Neural progenitor cell (in vitro differentiated cells): ENCODE data around the gene LRRC56. TPM values are rescaled to one million over a fixed set of nuclear protein-coding genes. Genes with fewer than 3 reads are reported as not detected.

Experiments used
- DNase-seq: peaks from one replicate; pipeline ENCODE4 v3.0.0-alpha.2; 2016; ENCODE audit warnings: low spot score
- H2AFZ ChIP-seq: fragments of 200-600 bp; sonication (generic); replicated peaks from 2 replicates; pipeline ENCODE4 v1.6.1; 2016; ENCODE audit warnings: antibody characterized with exemption
- H3F3A ChIP-seq: fragments of 200-600 bp; sonication (generic); 2 replicates; pipeline ENCODE4 v1.6.1; 2016; ENCODE audit warnings: antibody characterized with exemption, low read depth
- H3K27ac ChIP-seq: fragments of 200-600 bp; sonication (generic); 2 replicates; pipeline ENCODE4 v1.5.1; 2016; ENCODE audit warnings: mild to moderate bottlenecking
- H3K27me3 ChIP-seq: fragments of 200-600 bp; sonication (generic); 2 replicates; pipeline ENCODE4 v1.6.1; 2016; ENCODE audit warnings: mild to moderate bottlenecking, moderate library complexity
- H3K36me3 ChIP-seq: fragments of 200-600 bp; sonication (generic); 2 replicates; pipeline ENCODE4 v1.5.1; 2016
- H3K4me1 ChIP-seq: fragments of 200-600 bp; sonication (generic); 2 replicates; pipeline ENCODE4 v1.6.1; 2016; ENCODE audit warnings: mixed run types
- H3K4me2 ChIP-seq: fragments of 200-600 bp; sonication (generic); 2 replicates; pipeline ENCODE4 v1.6.1; 2016
- H3K4me3 ChIP-seq: fragments of 200-600 bp; sonication (generic); 2 replicates; pipeline ENCODE4 v1.5.1; 2016
- H3K79me2 ChIP-seq: fragments of 200-600 bp; sonication (generic); 2 replicates; pipeline ENCODE4 v1.6.1; 2016; ENCODE audit warnings: low read depth
- H3K9ac ChIP-seq: fragments of 200-600 bp; sonication (generic); 2 replicates; pipeline ENCODE4 v1.6.1; 2016
- H3K9me3 ChIP-seq: fragments of 200-600 bp; sonication (generic); 2 replicates; pipeline ENCODE4 v1.5.1; 2016; ENCODE audit warnings: low read depth
- H4K20me1 ChIP-seq: fragments of 200-600 bp; sonication (generic); 2 replicates; pipeline ENCODE4 v1.6.1; 2016; ENCODE audit warnings: low read depth
- H3K27ac Mint-ChIP-seq: 3 replicates; pipeline ENCODE4 v1.8.0; 2021; ENCODE audit warnings: mixed read lengths
- H3K27me3 Mint-ChIP-seq: 2 replicates; pipeline ENCODE4 v1.8.0; 2022; ENCODE audit warnings: low read depth, mild to moderate bottlenecking, inconsistent platforms, moderate library complexity, mixed read lengths; ENCODE audit not compliant: insufficient read depth
- H3K36me3 Mint-ChIP-seq: 3 replicates; pipeline ENCODE4 v1.8.0; 2021; ENCODE audit warnings: mixed read lengths
- H3K4me1 Mint-ChIP-seq: 3 replicates; pipeline ENCODE4 v1.8.0; 2021; ENCODE audit warnings: mixed read lengths
- H3K4me3 Mint-ChIP-seq: 3 replicates; pipeline ENCODE4 v1.8.0; 2021; ENCODE audit warnings: mild to moderate bottlenecking, moderate library complexity, mixed read lengths
- H3K9me3 Mint-ChIP-seq: 3 replicates; pipeline ENCODE4 v1.8.0; 2020; ENCODE audit warnings: mixed read lengths
- CTCF ChIP-seq: fragments of 200-600 bp; sonication (generic); IDR thresholded peaks from 2 replicates; pipeline ENCODE4 v1.5.1; 2017; ENCODE audit warnings: antibody characterized with exemption, mild to moderate bottlenecking
- EZH2 ChIP-seq: fragments of 200-600 bp; sonication (generic); IDR thresholded peaks from 2 replicates; pipeline ENCODE4 v1.6.1; 2017; ENCODE audit warnings: antibody characterized with exemption, mild to moderate bottlenecking, moderate library complexity
- EZH2phosphoT487 ChIP-seq: fragments of 200-600 bp; sonication (generic); IDR thresholded peaks from 2 replicates; pipeline ENCODE4 v1.6.1; 2017; ENCODE audit warnings: antibody characterized with exemption
- total RNA-seq: library from RNA; depleted of rRNA; stranded (reverse); fragments of >200 nt; gene quantifications from 2 replicates; pipeline ENCODE4 v1.2.3, GENCODE V29; 2015; ENCODE audit warnings: low replicate concordance

Gene LRRC56
- total RNA-seq, 1 donor from 2014 or later: 0.45 TPM

GRCh38 chr11:502288-503178 is 34.8 kb upstream of the LRRC56 start:
- Histone ChIP-seq H3K79me2 (peaks cover 24% of the 10 kb centered on the region), H3K9ac (no peak overlapping the region), H3K4me1 (peaks cover 6% of the 10 kb centered on the region), H2AFZ (no peak overlapping the region), H3K4me3 (no peak overlapping the region), H3K27me3 (no peaks in the 10 kb centered on the region), H3F3A (peaks cover 16% of the 10 kb centered on the region), H4K20me1 (peaks cover 19% of the 10 kb centered on the region), H3K36me3 (no peaks in the 10 kb centered on the region), H3K4me2 (no peak overlapping the region), H3K27ac (no peak overlapping the region), H3K9me3 (no peaks in the 10 kb centered on the region)
- peaks cover 3% of the 10 kb centered on the region for H3K27me3 Mint-ChIP-seq
- H3K4me3 Mint-ChIP-seq: no peak overlapping the region
- no peaks in the 10 kb centered on the region for H3K9me3 Mint-ChIP-seq
- no peak for DNase-seq
- H3K36me3 Mint-ChIP-seq: peaks cover 10% of the 10 kb centered on the region
- H3K27ac Mint-ChIP-seq: no peak overlapping the region
- no peak for TF ChIP-seq EZH2phosphoT487
- no peak for TF ChIP-seq EZH2
- TF ChIP-seq CTCF: no peak
- peaks cover 11% of the 10 kb centered on the region for H3K4me1 Mint-ChIP-seq

GRCh38 chr11:503179-503981 is 33.9 kb upstream of the LRRC56 start:
- Histone ChIP-seq H3K9me3 (no peaks in the 10 kb centered on the region), H3F3A (peaks cover 12% of the 10 kb centered on the region), H3K27me3 (no peaks in the 10 kb centered on the region), H3K9ac (no peak overlapping the region), H3K36me3 (no peaks in the 10 kb centered on the region), H3K4me1 (peaks cover 6% of the 10 kb centered on the region), H2AFZ (no peak overlapping the region), H3K79me2 (peaks cover 27% of the 10 kb centered on the region), H3K4me2 (no peak overlapping the region), H3K4me3 (no peak overlapping the region), H3K27ac (no peak overlapping the region), H4K20me1 (peaks cover 19% of the 10 kb centered on the region)
- H3K36me3 Mint-ChIP-seq: peaks cover 4% of the 10 kb centered on the region
- H3K27ac Mint-ChIP-seq: no peak overlapping the region
- H3K4me3 Mint-ChIP-seq: no peak overlapping the region
- DNase-seq: no peak
- peaks cover 14% of the 10 kb centered on the region for H3K4me1 Mint-ChIP-seq
- TF ChIP-seq CTCF: no peak
- TF ChIP-seq EZH2: no peak
- TF ChIP-seq EZH2phosphoT487: no peak
- no peaks in the 10 kb centered on the region for H3K9me3 Mint-ChIP-seq
- no peaks in the 10 kb centered on the region for H3K27me3 Mint-ChIP-seq

GRCh38 chr11:504053-504993 is 33.0 kb upstream of the LRRC56 start:
- no peaks in the 10 kb centered on the region for H3K27me3 ChIP-seq
- no peak overlapping the region for H3K27ac ChIP-seq
- no peaks in the 10 kb centered on the region for H3K36me3 ChIP-seq
- Mint-ChIP-seq H3K4me3 (no peak overlapping the region), H3K36me3 (peaks cover 4% of the 10 kb centered on the region), H3K27ac (no peak overlapping the region), H3K4me1 (peaks cover 14% of the 10 kb centered on the region), H3K27me3 (no peaks in the 10 kb centered on the region), H3K9me3 (no peaks in the 10 kb centered on the region)
- no peak overlapping the region for H3K9ac ChIP-seq
- TF ChIP-seq CTCF (no peak), EZH2 (no peak), EZH2phosphoT487 (no peak)
- peaks cover 12% of the 10 kb centered on the region for H3F3A ChIP-seq
- no peak overlapping the region for H3K4me2 ChIP-seq
- peaks cover 6% of the 10 kb centered on the region for H3K4me1 ChIP-seq
- H3K9me3 ChIP-seq: no peaks in the 10 kb centered on the region
- H2AFZ ChIP-seq: no peak overlapping the region
- peaks cover 28% of the 10 kb centered on the region for H3K79me2 ChIP-seq
- H3K4me3 ChIP-seq: no peak overlapping the region
- H4K20me1 ChIP-seq: peaks cover 19% of the 10 kb centered on the region
- DNase-seq: no peak
